Esophagus (tissue), 2 donors: ENCODE data around the gene DNAJB11. TPM values are rescaled to one million over a fixed set of nuclear protein-coding genes. Genes with fewer than 3 reads are reported as not detected.
"Not testable (repeated sequence)": the region's sequence is repeated elsewhere in the genome, so short reads cannot be mapped to it uniquely, and the experiment has no call there.

Source experiments
- H3K27ac ChIP-seq, 2 donors: one replicate each; pipeline ENCODE4 v1.5.1; 2013; ENCODE audit warnings: low read depth in 2 of 2, mild to moderate bottlenecking in 2 of 2, inconsistent platforms in 1 of 2, low read length in 1 of 2, moderate library complexity in 1 of 2
- H3K27me3 ChIP-seq, 2 donors: one replicate each; pipeline ENCODE4 v1.6.1; 2013; ENCODE audit warnings: low read length in 2 of 2, control low read depth in 1 of 2, mild to moderate bottlenecking in 1 of 2; ENCODE audit not compliant: insufficient read depth in 2 of 2, control insufficient read depth in 1 of 2
- H3K36me3 ChIP-seq, 2 donors: one replicate each; pipeline ENCODE4 v1.6.1; 2013; ENCODE audit warnings: low read length in 1 of 2; ENCODE audit not compliant: control insufficient read depth in 2 of 2, insufficient read depth in 2 of 2
- H3K4me1 ChIP-seq, 2 donors: one replicate each; pipeline ENCODE4 v1.6.1; 2013; ENCODE audit warnings: low read length in 1 of 2; ENCODE audit not compliant: control insufficient read depth in 2 of 2, insufficient read depth in 2 of 2
- H3K4me3 ChIP-seq, 2 donors: one replicate each; pipeline ENCODE4 v1.5.1; 2013; ENCODE audit warnings: low read length in 2 of 2, mild to moderate bottlenecking in 2 of 2, low read depth in 1 of 2, moderate library complexity in 1 of 2
- H3K9me3 ChIP-seq, 2 donors: one replicate each; pipeline ENCODE4 v1.6.1; 2013; ENCODE audit warnings: mild to moderate bottlenecking in 2 of 2, low read depth in 1 of 2, low read length in 1 of 2, moderate library complexity in 1 of 2; ENCODE audit not compliant: control insufficient read depth in 2 of 2, insufficient read depth in 1 of 2
- WGBS, 2 donors: extraction: QIAGEN DNeasy Blood & Tissue Kit; methylation state at CpG; one replicate each; pipeline ENCODE4 v1.1.7; 2013; 5-methylcytosine and 5-hydroxymethylcytosine counted together
- polyA plus RNA-seq, 2 donors: library from polyadenylated mRNA; stranded (reverse); fragments of 200-250 nt; gene quantifications; one replicate each; pipeline ENCODE4 v1.2.3, GENCODE V29; 2013
- donor health status: healthy with polysubstance abuse.
- donor health status: Bipolar disorder and iron deficiency.

DNAJB11 gene
- polyA plus RNA-seq, 2 donors: 30.7 to 43.4 TPM

GRCh38 chr3:186530415-186530814, 40.1 kb upstream of the DNAJB11 start:
- H3K4me3 ChIP-seq: no peak overlapping the region
- H3K9me3 ChIP-seq: no peaks in the 10 kb centered on the region
- H3K27ac ChIP-seq: no peak overlapping the region
- no peaks in the 10 kb centered on the region for H3K27me3 ChIP-seq
- no peaks in the 10 kb centered on the region for H3K36me3 ChIP-seq
- H3K4me1 ChIP-seq: no peaks in the 10 kb centered on the region

- H3K9me3 ChIP-seq, H3K4me1 ChIP-seq, H3K27ac ChIP-seq, H3K36me3 ChIP-seq, H3K27me3 ChIP-seq, H3K4me3 ChIP-seq: not testable (repeated sequence)
- 93 to 98% methylated on average over 3 of the region's 3 CpGs for WGBS, 2 donors
Observed at GRCh38 chr3:186531694-186532093, 38.8 kb upstream of the DNAJB11 start.

- WGBS, 2 donors: 52 to 60% methylated on average over 1 of the region's 1 CpG
- Histone ChIP-seq H3K4me1 (no peaks in the 10 kb centered on the region), H3K27me3 (no peaks in the 10 kb centered on the region), H3K36me3 (no peaks in the 10 kb centered on the region), H3K4me3 (no peak overlapping the region), H3K27ac (no peak overlapping the region), H3K9me3 (no peaks in the 10 kb centered on the region)
Observed at GRCh38 chr3:186532598-186533072, 37.9 kb upstream of the DNAJB11 start.

DNA sequence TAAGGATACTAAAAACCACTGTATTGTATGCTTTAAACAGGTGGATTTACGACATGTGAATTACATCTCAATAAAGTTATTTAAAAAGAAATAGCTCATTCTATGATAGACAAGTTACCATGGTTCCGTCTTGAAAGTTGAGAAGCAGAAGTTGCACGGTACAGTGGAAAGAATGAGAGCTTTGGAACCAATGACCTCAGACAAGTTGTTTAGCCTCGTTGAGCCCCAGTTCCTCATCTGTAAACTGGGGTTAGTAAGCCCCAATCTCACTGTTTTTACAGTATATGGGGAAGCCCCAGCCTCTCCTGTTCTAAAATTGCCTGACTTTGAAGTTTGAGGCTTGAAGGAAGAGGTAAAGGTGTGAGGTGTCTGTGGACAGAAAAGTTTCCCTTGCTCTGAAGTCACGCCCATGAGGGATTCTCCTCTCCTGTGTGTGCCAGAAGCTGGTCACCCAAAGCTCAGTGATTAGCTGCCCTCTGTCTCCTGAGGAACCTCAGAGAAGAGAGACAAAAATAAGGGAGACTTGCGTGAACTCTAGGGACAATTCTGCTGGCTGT, 36.3 kb upstream of the DNAJB11 start:
- Histone ChIP-seq H3K9me3 (no peaks in the 10 kb centered on the region), H3K36me3 (peaks cover 0 to 3% of the 10 kb centered on the region in 2 donors), H3K27me3 (no peaks in the 10 kb centered on the region), H3K4me1 (no peaks in the 10 kb centered on the region), H3K4me3 (no peak overlapping the region), H3K27ac (no peak overlapping the region)
- 77 to 78% methylated on average over 6 of the region's 6 CpGs for WGBS, 2 donors

DNA sequence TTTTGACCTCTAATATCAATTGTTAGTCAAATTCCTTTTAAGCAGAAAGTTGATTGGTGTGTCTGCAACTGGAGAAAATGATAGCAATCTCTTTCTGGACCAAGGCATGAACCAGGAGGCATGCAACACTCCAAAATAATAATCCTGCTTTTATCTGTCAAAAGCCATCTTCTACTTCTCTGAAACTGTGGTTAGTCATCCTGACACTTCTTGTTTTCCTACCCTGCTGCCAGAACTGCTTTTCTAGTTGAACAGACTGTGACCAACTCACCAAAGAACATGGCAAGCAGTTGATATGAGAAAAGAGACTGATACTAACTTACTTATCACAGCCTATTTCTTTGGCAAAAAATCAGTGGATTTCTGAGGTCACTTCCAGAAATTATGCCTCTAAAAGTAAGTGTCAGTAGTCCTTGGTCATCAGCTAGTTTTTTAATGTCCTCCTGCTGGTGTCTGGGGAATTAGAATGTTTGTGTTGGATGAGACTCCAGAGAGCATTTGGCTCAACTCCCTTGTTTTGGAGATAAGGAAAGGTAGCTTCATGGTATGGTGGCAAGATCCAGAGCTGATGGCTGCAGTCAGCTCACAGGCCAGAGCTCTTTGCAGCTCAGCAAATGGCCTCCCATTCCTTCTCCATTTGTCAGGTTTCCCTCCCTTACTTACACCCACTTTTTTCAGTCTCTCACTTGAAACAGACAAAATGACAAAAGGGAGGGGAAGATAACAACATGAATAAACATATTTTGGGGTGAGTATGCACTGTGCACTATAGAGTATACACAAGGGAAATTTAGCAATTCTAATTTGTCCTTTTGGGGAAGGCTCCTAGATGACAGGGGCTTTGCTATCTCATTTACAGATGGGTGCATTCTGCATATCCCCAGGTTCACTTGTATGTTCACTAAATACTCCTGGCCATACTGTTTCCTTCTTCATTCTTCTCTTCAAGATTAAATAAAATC, 33.4 kb upstream of the DNAJB11 start:
- H3K27ac ChIP-seq: no peak overlapping the region
- H3K4me3 ChIP-seq: no peak overlapping the region
- H3K36me3 ChIP-seq: peaks cover 0 to 3% of the 10 kb centered on the region in 2 donors
- H3K4me1 ChIP-seq: no peaks in the 10 kb centered on the region
- no peaks in the 10 kb centered on the region for H3K27me3 ChIP-seq
- no peaks in the 10 kb centered on the region for H3K9me3 ChIP-seq

DNA sequence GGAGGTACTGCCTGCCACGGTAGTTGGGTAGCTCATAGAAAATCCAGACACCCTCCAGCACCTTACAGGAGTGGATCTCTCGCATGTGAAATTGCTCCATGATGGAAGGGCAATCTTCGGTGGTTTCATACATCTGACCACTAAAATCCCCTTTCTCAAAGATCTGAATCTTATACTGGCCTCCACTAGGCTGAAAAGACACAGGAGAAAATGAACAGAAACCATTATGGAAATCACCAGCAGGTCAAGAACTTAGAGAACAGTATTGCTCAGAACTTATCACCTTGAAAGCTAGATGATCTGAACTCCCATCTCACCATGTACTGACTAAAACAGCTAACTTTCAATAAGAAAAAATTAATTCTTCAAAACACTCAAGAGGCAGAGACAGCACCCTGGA, 31.7 kb upstream of the DNAJB11 start:
- WGBS, 2 donors: 89 to 96% methylated on average over 3 of the region's 3 CpGs

DNA sequence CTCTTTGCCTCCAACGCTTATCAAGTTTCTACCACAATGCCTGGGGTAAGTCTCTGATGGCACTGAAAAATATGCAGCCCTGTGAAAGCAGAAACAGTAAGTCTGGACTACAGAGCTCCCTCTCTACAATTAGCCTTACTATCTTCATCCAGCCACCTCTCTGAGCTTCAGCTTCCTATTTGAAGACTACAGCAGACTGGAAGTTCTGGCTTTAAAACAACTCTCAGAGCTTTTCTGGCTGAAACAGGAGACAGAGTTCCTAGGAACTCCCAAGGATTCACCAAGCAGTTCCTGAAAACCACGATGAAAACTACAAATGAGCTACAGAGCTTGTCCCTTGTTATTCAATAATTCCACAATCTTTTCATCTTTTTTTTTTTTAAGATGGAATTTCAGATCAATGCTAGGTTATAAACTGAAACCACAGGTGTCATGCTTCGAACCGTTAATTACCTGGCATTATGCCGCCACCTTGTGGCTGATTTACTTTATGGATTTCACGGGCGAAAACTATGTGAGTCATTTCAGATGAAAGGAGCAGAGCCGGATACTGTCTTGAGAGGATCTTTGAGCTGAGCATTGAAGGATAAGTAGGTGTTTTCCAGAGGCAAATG, 30.2 kb upstream of the DNAJB11 start:
- 10 to 12% methylated on average over 8 of the region's 8 CpGs for WGBS, 2 donors
- Histone ChIP-seq H3K27me3 (no peaks in the 10 kb centered on the region), H3K27ac (no peak overlapping the region), H3K9me3 (no peaks in the 10 kb centered on the region), H3K4me3 (no peak overlapping the region), H3K4me1 (no peaks in the 10 kb centered on the region), H3K36me3 (peaks cover 0 to 3% of the 10 kb centered on the region in 2 donors)

More for the DNA sequence above, 31.7 kb upstream of the DNAJB11 start:
- no peaks in the 10 kb centered on the region for H3K4me1 ChIP-seq
- no peak overlapping the region for H3K4me3 ChIP-seq
- H3K27ac ChIP-seq: no peak overlapping the region
- H3K36me3 ChIP-seq: peaks cover 0 to 3% of the 10 kb centered on the region in 2 donors
- no peaks in the 10 kb centered on the region for H3K9me3 ChIP-seq
- H3K27me3 ChIP-seq: no peaks in the 10 kb centered on the region

- H3K4me1 ChIP-seq: no peaks in the 10 kb centered on the region
- no peaks in the 10 kb centered on the region for H3K9me3 ChIP-seq
- H3K4me3 ChIP-seq: no peak overlapping the region
- no peaks in the 10 kb centered on the region for H3K27me3 ChIP-seq
- H3K27ac ChIP-seq: no peak overlapping the region
- H3K36me3 ChIP-seq: peaks cover 0 to 3% of the 10 kb centered on the region in 2 donors
- WGBS, 2 donors: 29 to 34% methylated on average over 2 of the region's 2 CpGs
Observed at GRCh38 chr3:186540835-186541226, 29.7 kb upstream of the DNAJB11 start.

DNA sequence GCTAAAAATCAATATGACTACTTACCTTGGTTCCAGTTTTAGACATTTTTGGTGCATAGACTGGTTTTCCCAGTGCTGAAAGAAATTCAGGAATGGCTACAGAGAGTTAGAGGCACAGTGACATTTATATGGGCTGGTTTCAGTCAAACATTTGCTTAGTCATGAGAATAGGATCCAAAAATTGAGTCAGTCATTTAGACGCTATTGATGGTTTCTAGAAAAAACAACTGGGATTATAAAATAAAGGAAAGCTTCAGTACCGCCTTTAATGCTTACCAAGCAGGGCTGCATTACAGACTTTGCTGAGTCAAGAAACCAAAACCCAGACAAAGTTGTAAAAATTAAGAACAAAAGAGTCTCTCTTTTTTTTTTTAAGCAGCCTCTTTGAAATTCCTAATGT, 26.2 kb upstream of the DNAJB11 start, which contains the start of gene CRYGS:
TSS of gene CRYGS (minus strand) at position 100 of the 400 bp plus-strand sequence. CDS start at position 46, 54 bp downstream.
- Histone ChIP-seq H3K27ac (no peak within 1 kb of the TSS), H3K36me3 (peaks cover 0 to 2% of the 10 kb centered on the region in 2 donors), H3K4me3 (no peak within 1 kb of the TSS), H3K4me1 (no peaks in the 10 kb centered on the region), H3K27me3 (no peaks in the 10 kb centered on the region), H3K9me3 (no peaks in the 10 kb centered on the region)
- WGBS, 2 donors: 51 to 68% methylated on average over 2 of the region's 2 CpGs
